Activated CD4-positive, alpha-beta T cell treated with anti-CD3 and anti-CD28 coated beads, Interleukin-2, amount 50 U/mL, for 1 hour (primary cell): ENCODE results near the gene ZNF416.

Source experiments
- DNase-seq: peaks from one replicate; pipeline ENCODE4 v3.0.0-alpha.2; 2020

Gene ZNF416

GRCh38 chr19:57578487-57579205, at the start of gene ZNF416:
Gene ZNF416, minus strand, starts transcription at chr19:57578911. Its CDS starts 207 bp downstream, at chr19:57578704.
- DNase-seq: peak; percentile 93

DNA sequence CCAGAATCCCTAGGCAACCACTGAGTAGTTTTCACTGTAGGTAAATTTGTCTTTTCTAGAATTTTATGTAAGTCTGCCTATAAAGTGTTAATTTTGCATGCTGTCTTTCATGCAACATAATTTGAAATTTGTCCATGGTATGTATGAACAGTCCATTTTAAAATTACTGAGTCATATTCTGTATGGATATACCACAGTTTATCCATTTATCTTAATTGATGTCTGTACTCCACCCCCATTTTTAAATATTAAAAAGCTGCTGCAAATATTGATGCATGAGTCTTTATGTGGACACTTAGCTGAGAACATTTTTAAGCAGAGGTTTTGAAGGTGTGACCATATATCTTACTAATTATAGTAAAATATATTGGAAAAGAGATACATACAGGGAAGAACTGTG, 44.4 kb upstream of the ZNF416 start:
- DNase-seq: no peak

GRCh38 chr19:57620673-57621348, 42.1 kb upstream of the ZNF416 start:
- DNase-seq: no peak

DNA sequence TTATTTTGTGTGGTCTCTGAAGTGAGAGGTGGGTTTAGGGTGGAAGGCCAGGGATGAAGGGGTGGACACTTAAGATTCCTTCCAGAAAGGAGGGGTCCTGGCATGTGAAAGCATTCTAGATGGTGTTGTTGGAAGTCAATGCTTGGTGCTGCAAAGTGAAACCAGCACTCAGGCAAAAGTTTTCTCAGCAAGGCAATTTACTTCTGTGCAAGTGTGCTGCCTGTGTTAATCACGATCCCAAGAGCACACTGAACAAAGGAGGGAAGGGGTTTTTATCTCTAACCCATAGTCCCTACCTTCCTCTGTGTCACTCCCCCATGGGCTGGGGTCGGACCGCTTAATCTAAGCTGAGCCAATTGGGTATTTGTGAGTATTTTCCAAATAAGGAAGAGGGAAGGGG, 36.6 kb upstream of the ZNF416 start:
- DNase-seq: no peak

GRCh38 chr19:57613941-57614743, 35.4 kb upstream of the ZNF416 start, which contains the start of gene ZNF134:
Gene ZNF134, plus strand, starts transcription at chr19:57614242. Its CDS starts 5,227 bp downstream, at chr19:57619469.
- DNase-seq: peak; percentile 89

DNA sequence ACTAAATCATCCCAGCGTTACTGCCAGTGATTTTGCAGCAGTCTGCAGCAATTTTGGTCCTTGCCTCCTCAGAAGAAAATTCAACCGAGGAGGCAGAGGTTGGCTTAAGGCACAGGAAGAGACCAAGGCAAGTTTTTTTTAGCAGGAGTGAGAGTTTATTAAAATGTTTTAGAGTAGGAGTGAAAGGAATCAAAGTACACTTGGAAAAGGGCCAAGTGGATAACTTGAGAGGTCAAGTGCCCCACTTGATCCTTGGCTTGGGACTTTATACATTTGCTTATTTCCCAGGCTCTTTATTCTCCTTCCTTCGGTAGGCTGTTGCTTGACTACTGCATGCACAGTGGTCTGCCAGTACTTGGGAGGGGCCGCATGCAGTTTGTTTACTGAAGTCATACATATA, 32.4 kb upstream of the ZNF416 start:
- DNase-seq: no peak

GRCh38 chr19:57606931-57607330, 28.2 kb upstream of the ZNF416 start:
- no peak for DNase-seq

DNA sequence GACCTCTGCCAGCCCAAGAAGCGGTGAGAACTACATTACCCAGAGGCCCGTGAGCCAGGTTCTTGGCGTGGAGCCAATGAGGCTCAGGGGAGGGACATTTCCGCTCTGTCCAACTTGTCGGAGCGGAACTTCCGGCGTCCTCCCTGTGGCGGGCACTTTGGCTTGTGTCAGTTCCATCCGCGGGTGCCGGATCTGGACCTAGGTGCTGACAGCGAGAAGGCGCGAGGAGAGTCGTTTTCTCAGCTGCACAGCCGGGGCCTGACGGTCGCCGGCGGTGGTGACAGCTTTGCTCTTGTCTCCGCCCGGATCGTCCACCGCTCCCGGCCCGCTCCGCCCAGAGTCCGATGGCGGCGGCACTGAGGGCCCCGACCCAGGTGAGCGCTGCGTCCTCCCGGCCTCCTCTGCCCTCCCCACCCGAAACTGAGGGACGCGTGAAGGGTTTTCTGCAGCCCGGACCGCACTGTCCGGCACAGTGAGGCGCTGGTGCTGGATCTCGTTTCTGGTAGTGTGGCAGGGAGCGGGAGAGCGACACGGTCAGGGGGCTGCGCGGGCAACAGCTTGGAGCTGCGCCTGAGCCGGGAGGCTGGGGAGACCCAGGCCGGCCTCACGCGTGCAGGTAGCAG, 21.2 kb upstream of the ZNF416 start, which contains the start of gene ZNF530:
Gene ZNF530, plus strand, starts transcription at position 125 of the 623 bp plus-strand sequence. CDS start 4,461 bp downstream, outside the sequence.
- DNase-seq: peak; percentile 82

GRCh38 chr19:57599377-57599760, 20.7 kb upstream of the ZNF416 start:
- DNase-seq: no peak

- no peak for DNase-seq
These were observed 8.8 kb upstream of the ZNF416 start for GRCh38 chr19:57587529-57587928.

- DNase-seq: peak; percentile 85
These were observed 5.1 kb upstream of the ZNF416 start, which contains the start of gene ZIK1 for GRCh38 chr19:57583521-57584416. Gene ZIK1, plus strand, starts transcription at chr19:57584145. Its CDS starts 212 bp downstream, at chr19:57584357.

GRCh38 chr19:57583104-57583520, 4.4 kb upstream of the ZNF416 start:
- no peak for DNase-seq

DNA sequence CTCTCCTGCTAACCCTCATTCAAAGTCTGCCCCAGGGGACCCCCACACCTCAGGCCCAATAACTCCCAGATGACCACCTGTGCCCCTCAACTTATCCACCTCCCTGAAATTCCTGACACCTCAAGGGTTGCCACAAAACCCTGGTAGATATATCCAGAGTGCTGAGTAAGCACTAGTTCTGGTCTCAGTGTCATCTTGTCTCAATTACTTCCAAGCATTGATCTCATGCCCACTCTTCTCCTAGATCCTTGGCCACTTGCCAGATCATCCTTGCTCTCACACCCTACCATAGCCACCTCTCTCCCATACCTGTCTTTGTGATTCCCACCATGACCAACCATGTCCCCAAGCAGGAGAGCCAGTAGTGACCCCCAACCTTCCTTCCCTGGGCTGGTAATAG, 2.0 kb downstream of the ZNF416 start:
- no peak for DNase-seq

- no peak for DNase-seq
These were observed 6.2 kb downstream of the ZNF416 start for GRCh38 chr19:57572415-57572947.

DNA sequence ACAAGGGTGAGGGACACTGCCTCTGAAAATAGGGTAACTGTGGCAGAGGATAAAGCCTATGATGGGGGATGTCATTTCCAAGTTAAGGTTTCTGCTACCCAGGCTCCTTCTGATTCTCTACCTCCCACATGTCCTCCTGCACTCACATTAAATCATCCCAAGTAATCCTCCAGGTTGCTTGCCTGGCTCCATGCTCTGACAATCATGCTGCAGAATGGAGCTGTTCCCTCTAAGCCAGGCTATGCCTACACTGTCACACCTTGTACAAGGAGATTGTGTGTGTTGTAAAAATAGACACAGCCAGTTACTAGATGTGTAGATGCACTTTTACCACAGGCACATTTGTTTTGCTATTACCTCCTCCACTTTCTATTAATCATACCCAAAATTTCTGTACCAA, 8.0 kb downstream of the ZNF416 start:
- no peak for DNase-seq

GRCh38 chr19:57566396-57567265, 12.1 kb downstream of the ZNF416 start:
- DNase-seq: no peak

DNA sequence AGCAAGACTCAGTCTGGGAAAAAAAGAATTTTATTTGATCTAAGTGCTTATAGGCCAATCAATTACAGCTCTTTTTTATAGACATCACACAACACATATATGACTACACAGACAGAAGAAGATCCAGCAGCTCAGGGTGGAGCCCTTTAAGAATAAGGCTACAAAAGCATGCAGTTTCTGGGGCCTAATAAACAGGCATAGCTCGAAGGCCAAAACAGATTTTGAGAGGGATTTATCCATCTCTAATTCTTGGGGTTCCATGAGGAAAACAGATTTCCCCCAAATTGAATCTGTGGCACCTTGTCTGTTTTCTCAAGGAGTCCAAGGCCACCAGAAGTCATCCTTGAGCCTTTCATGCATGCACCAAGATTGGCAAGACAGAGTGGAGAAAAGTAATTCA, 15.2 kb downstream of the ZNF416 start:
- DNase-seq: no peak

GRCh38 chr19:57560049-57560491, 18.6 kb downstream of the ZNF416 start:
- DNase-seq: no peak

GRCh38 chr19:57559404-57560025, 19.2 kb downstream of the ZNF416 start, which contains the start of gene ZNF550:
Gene ZNF550, minus strand, starts transcription at chr19:57559863. Its CDS starts 181 bp downstream, at chr19:57559682.
- DNase-seq: peak; percentile 86

DNA sequence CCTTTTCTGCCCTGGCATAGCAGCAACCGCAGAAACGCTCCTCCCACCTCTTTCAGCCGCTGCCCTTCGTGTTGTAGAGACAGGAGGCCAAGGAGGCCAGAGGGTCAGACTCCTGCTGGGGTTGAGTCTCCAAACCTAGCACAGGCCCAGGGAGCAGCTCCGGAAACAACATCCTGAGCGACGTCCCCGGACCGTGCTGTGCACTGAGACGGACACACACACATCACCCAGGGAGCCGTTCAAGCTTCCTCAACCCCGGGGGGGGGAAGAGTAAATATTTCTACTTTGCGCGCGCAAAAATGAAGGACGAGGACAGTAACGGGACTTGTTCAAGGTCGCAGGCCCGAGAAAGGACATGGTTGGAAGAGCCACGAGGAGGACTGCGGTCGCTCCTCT, 19.7 kb downstream of the ZNF416 start:
- DNase-seq: no peak
